Measurements from ENCODE around the gene EGFR. TPM values are rescaled to one million over a fixed set of nuclear protein-coding genes. Genes with fewer than 3 reads are reported as not detected.

Gene EGFR
- polyA plus RNA-seq, 1 of the 3 experiments (the other 2 are of a cell fraction) = 37.6 TPM

DNA sequence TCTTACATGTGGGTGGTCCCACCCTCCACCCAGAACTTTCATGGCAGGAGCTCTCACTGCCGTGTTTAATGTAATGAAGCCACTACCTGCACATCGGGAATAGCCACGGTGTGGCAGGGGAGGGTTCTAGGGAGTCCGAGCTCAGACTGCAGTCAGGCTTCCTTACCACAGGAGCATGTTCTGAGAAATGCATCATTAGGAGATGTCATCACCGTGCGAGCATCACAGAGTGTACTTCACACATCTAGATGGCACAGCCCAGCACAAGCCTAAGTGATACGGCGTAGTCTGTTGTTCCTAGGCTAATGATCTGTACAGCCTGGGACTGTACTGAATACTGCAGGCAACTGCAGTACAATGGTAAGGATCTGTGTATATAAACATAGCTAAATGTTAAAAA is 193.4 kb downstream of the EGFR start:
- Histone ChIP-seq H3K4me3 (ENCODE audit: low read depth in 2 of 2, low read length in 1 of 2) (no peak overlapping the region), H4K20me1 (ENCODE audit: insufficient read depth) (0 out of 2 replicates have a peak, but pooled peaks cover 3% of the 10 kb centered on the region), H3K4me1 (ENCODE audit: control insufficient read depth in 1 of 2, insufficient read depth in 2 of 2, low read depth in 1 of 2, low read length in 1 of 2) (peaks cover 7 to 32% of the 10 kb centered on the region in 2 experiments; a peak in 3 of 4 replicates), H3K9me3 (no peaks in the 10 kb centered on the region), H3K27ac (ENCODE audit: low read depth in 2 of 2, low read length in 1 of 2) (peak overlapping the region in 1 of 2 experiments; percentile 64; a peak in 2 of 4 replicates), H3K36me3 (replicated peaks in 1 of 2; ENCODE audit: control insufficient read depth in 1 of 2, insufficient read depth in 2 of 2, low read length in 1 of 2) (peaks cover 30 to 45% of the 10 kb centered on the region in 2 experiments), H3K4me2 (no peak overlapping the region), H2AFZ (ENCODE audit: low read depth) (no peak overlapping the region), H3K79me2 (ENCODE audit: insufficient read depth) (no peaks in the 10 kb centered on the region), H3F3A (replicated peaks; ENCODE audit: insufficient read depth) (peaks cover 9% of the 10 kb centered on the region), H3K9ac (no peak overlapping the region), H3K9me2 (no peaks in the 10 kb centered on the region), H3K27me3 (ENCODE audit: insufficient read depth) (no peaks in the 10 kb centered on the region)
- ChIA-PET POLR2A (interaction anchor here (1.4 to 2.6 kb wide), 3 partner anchors 9 to 32 kb away, joined by 3 to 14 read pairs (median 4); no protein-coding TSS in a partner anchor), CTCF (interaction anchor here (0.8 to 11.2 kb wide), 13 partner anchors 11 to 438 kb away, joined by 3 to 132 read pairs (median 3); no protein-coding TSS in a partner anchor)
- TF ChIP-seq, protein P1, sequence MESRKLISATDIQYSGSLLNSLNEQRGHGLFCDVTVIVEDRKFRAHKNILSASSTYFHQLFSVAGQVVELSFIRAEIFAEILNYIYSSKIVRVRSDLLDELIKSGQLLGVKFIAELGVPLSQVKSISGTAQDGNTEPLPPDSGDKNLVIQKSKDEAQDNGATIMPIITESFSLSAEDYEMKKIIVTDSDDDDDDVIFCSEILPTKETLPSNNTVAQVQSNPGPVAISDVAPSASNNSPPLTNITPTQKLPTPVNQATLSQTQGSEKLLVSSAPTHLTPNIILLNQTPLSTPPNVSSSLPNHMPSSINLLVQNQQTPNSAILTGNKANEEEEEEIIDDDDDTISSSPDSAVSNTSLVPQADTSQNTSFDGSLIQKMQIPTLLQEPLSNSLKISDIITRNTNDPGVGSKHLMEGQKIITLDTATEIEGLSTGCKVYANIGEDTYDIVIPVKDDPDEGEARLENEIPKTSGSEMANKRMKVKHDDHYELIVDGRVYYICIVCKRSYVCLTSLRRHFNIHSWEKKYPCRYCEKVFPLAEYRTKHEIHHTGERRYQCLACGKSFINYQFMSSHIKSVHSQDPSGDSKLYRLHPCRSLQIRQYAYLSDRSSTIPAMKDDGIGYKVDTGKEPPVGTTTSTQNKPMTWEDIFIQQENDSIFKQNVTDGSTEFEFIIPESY (IDR thresholded peaks at IDR 0.05; ENCODE audit: borderline replicate concordance, low read depth) = no peak
- no peak for TF ChIP-seq RAD21 (IDR thresholded peaks at IDR 0.05; ENCODE audit: low read length)
- TF ChIP-seq, protein P2, sequence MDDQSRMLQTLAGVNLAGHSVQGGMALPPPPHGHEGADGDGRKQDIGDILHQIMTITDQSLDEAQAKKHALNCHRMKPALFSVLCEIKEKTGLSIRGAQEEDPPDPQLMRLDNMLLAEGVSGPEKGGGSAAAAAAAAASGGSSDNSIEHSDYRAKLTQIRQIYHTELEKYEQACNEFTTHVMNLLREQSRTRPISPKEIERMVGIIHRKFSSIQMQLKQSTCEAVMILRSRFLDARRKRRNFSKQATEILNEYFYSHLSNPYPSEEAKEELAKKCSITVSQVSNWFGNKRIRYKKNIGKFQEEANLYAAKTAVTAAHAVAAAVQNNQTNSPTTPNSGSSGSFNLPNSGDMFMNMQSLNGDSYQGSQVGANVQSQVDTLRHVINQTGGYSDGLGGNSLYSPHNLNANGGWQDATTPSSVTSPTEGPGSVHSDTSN (IDR thresholded peaks at IDR 0.05) = no peak
- no peak for TF ChIP-seq GATA2 (CRISPR knock-in tag; IDR thresholded peaks at IDR 0.05)
- no peak for TF ChIP-seq JUND (IDR thresholded peaks at IDR 0.05)
- TF ChIP-seq, protein P3, sequence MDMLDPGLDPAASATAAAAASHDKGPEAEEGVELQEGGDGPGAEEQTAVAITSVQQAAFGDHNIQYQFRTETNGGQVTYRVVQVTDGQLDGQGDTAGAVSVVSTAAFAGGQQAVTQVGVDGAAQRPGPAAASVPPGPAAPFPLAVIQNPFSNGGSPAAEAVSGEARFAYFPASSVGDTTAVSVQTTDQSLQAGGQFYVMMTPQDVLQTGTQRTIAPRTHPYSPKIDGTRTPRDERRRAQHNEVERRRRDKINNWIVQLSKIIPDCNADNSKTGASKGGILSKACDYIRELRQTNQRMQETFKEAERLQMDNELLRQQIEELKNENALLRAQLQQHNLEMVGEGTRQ (IDR thresholded peaks at IDR 0.05; ENCODE audit: borderline replicate concordance, low read depth, low read length) = no peak
- no peak for TF ChIP-seq FOSL2 (IDR thresholded peaks at IDR 0.05; ENCODE audit: borderline replicate concordance, low read depth)
- TF ChIP-seq, protein P4, sequence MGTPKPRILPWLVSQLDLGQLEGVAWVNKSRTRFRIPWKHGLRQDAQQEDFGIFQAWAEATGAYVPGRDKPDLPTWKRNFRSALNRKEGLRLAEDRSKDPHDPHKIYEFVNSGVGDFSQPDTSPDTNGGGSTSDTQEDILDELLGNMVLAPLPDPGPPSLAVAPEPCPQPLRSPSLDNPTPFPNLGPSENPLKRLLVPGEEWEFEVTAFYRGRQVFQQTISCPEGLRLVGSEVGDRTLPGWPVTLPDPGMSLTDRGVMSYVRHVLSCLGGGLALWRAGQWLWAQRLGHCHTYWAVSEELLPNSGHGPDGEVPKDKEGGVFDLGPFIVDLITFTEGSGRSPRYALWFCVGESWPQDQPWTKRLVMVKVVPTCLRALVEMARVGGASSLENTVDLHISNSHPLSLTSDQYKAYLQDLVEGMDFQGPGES (IDR thresholded peaks at IDR 0.05; ENCODE audit: low read depth, low read length) = no peak
- no peak for TF ChIP-seq CHD2 (IDR thresholded peaks at IDR 0.05; ENCODE audit: low read length, partially characterized antibody)
- no peak for TF ChIP-seq FOXM1 (IDR thresholded peaks at IDR 0.05; ENCODE audit: low read depth)
- no peak for TF ChIP-seq RCOR1 (IDR thresholded peaks at IDR 0.05; ENCODE audit: low read length)
- no peak for TF ChIP-seq NRF1 (IDR thresholded peaks at IDR 0.05; ENCODE audit: low read depth, low read length)
- TF ChIP-seq RFX5 (IDR thresholded peaks at IDR 0.05; ENCODE audit: low read length) = no peak
- WGBS (ENCODE audit: low lambda C conversion rate) = 95% methylated on average over 8 of the region's 8 CpGs
- no peak for DNase-seq

Data from SK-N-SH (cell line).